A549 (cell line): ENCODE data around the gene MMRN1. TPM values are rescaled to one million over a fixed set of nuclear protein-coding genes. Genes with fewer than 3 reads are reported as not detected.

ENCODE experiments used
- ATAC-seq, 2 experiments: fragments of 200-7000 bp in 1 of 2; fragments of >200 bp in 1 of 2; cut with Nextera tagmentation in 1 of 2; cut with Tn5 transposase in 1 of 2; 3 replicates each; pipeline versions ENCODE4 v1.8.0 to v1.9.1; 2018 to 2020; ENCODE audit warnings: mild to moderate bottlenecking in 1 of 2, moderate library complexity in 1 of 2
- CTCF ChIA-PET: fragments of 300-600 bp; sonication (Branson Sonifier 250); formaldehyde crosslinking; extraction: SDS; loops from one replicate; lab custom pipeline; 2021; ENCODE audit warnings: antibody characterized with exemption, inconsistent platforms; lab: Yijun Ruan, JAX
- POLR2A ChIA-PET: fragments of 350-600 bp; formaldehyde crosslinking; extraction: SDS; loops from one replicate; lab custom pipeline; 2021; ENCODE audit warnings: antibody characterized with exemption, inconsistent platforms; lab: Yijun Ruan, JAX
- DNase-seq, 2 experiments: peaks; one replicate each; pipeline versions ENCODE4 v3.0.0 to v3.0.0-alpha.2; 2011 to 2016; ENCODE audit warnings: low read depth in 1 of 2, low spot score in 1 of 2
- FAIRE-seq: peaks from 2 replicates; lab custom pipeline; 2011; peaks lifted over from hg19 to GRCh38; lab: Jason Lieb, UNC
- H3K27ac ChIP-seq, 2 experiments: fragments of >200 bp; sonication (Bioruptor Twin); formaldehyde crosslinking; 3 replicates each; pipeline ENCODE4 v1.5.1; 2016 to 2017
- H3K4me1 ChIP-seq: fragments of >200 bp; sonication (Bioruptor Twin); formaldehyde crosslinking; 3 replicates; pipeline ENCODE4 v1.6.1; 2016
- H3K4me2 ChIP-seq: fragments of >200 bp; sonication (Bioruptor Twin); formaldehyde crosslinking; 3 replicates; pipeline ENCODE4 v1.6.1; 2016
- H3K4me3 ChIP-seq: fragments of >200 bp; sonication (Bioruptor Twin); formaldehyde crosslinking; 3 replicates; pipeline ENCODE4 v1.5.1; 2016
- H3K9me3 ChIP-seq: fragments of >200 bp; sonication (Bioruptor Twin); formaldehyde crosslinking; 3 replicates; pipeline ENCODE4 v1.6.1; 2016
- BHLHE40 ChIP-seq: IDR thresholded peaks from 2 replicates; pipeline ENCODE4 v1.6.1; 2012; ENCODE audit warnings: low read depth, low read length, inconsistent platforms
- CBX2 ChIP-seq: fragments of 200-600 bp; sonication (generic); IDR thresholded peaks from 2 replicates; pipeline ENCODE4 v1.6.1; 2016; ENCODE audit warnings: low read depth, mild to moderate bottlenecking, borderline replicate concordance
- CHD4 ChIP-seq: fragments of 200-600 bp; sonication (generic); IDR thresholded peaks from 2 replicates; pipeline ENCODE4 v1.6.1; 2016; ENCODE audit warnings: antibody characterized with exemption, mild to moderate bottlenecking, borderline replicate concordance
- EHMT2 ChIP-seq: fragments of 200-600 bp; sonication (generic); IDR thresholded peaks from 2 replicates; pipeline ENCODE4 v1.6.1; 2016; ENCODE audit warnings: antibody characterized with exemption, low read depth, mild to moderate bottlenecking, moderate library complexity
- FOSB ChIP-seq: fragments of 250-450 bp; sonication (Bioruptor Pico); IDR thresholded peaks from 2 replicates; pipeline ENCODE4 v1.5.0; 2020; ENCODE audit warnings: mild to moderate bottlenecking, moderate library complexity
- FOXS1 ChIP-seq: fragments of 250-450 bp; sonication (Bioruptor Pico); IDR thresholded peaks from 2 replicates; pipeline ENCODE4 v1.5.0; 2020; ENCODE audit warnings: mild to moderate bottlenecking, moderate library complexity
- HDAC2 ChIP-seq: fragments of 200-600 bp; sonication (generic); IDR thresholded peaks from 2 replicates; pipeline ENCODE4 v1.6.1; 2016
- HEYL ChIP-seq: fragments of 250-450 bp; sonication (Bioruptor Pico); IDR thresholded peaks from 2 replicates; pipeline ENCODE4 v1.8.0; 2021; ENCODE audit warnings: mild to moderate bottlenecking, moderate library complexity
- HOXB5 ChIP-seq: fragments of 250-450 bp; sonication (Bioruptor Pico); IDR thresholded peaks from 2 replicates; pipeline ENCODE4 v1.5.0; 2020; ENCODE audit warnings: mild to moderate bottlenecking, moderate library complexity
- JUN ChIP-seq, 2 experiments: fragments of >200 bp; sonication (Bioruptor Twin); formaldehyde crosslinking; IDR thresholded peaks; 2 replicates in 1 of 2; 3 replicates in 1 of 2; pipeline ENCODE4 v1.6.1; 2016 to 2017
- KDM5A ChIP-seq: fragments of 200-600 bp; sonication (generic); IDR thresholded peaks from 2 replicates; pipeline ENCODE4 v1.6.1; 2016; ENCODE audit warnings: antibody characterized with exemption, mild to moderate bottlenecking
- MYC ChIP-seq: IDR thresholded peaks from 2 replicates; pipeline ENCODE4 v1.6.1; 2012; ENCODE audit warnings: mild to moderate bottlenecking, inconsistent platforms, low read length, improper control_type of control experiment, borderline replicate concordance
- NFE2L2 ChIP-seq: fragments of 150-350 bp; conservative IDR thresholded peaks from 2 replicates; pipeline ENCODE4 v1.6.1; 2014; ENCODE audit warnings: low read length
- NPAS2 ChIP-seq: fragments of 250-450 bp; sonication (Bioruptor Pico); IDR thresholded peaks from 2 replicates; pipeline ENCODE4 v1.8.0; 2022; ENCODE audit warnings: mild to moderate bottlenecking, moderate library complexity, borderline replicate concordance
- NR3C1 ChIP-seq: fragments of >200 bp; sonication (Bioruptor Twin); formaldehyde crosslinking; IDR thresholded peaks from 3 replicates; pipeline ENCODE4 v1.6.1; 2017
- PHF8 ChIP-seq: fragments of 200-600 bp; sonication (generic); IDR thresholded peaks from 2 replicates; pipeline ENCODE4 v1.6.1; 2016; ENCODE audit warnings: low read depth, mild to moderate bottlenecking, antibody characterized with exemption, moderate library complexity, borderline replicate concordance
- RAD21 ChIP-seq, 2 experiments: fragments of >200 bp in 1 of 2; sonication (Bioruptor Twin) in 1 of 2; formaldehyde crosslinking in 1 of 2; IDR thresholded peaks in 1 of 2; conservative IDR thresholded peaks in 1 of 2; 2 replicates in 1 of 2; 3 replicates in 1 of 2; pipeline ENCODE4 v1.6.1; 2012 to 2018; ENCODE audit warnings: inconsistent platforms in 1 of 2
- RFX5 ChIP-seq: fragments of 450-650 bp; IDR thresholded peaks from 2 replicates; pipeline ENCODE4 v1.7.1; 2014; ENCODE audit warnings: antibody characterized with exemption, mild to moderate bottlenecking, moderate library complexity
- TFCP2L1 ChIP-seq: fragments of 250-450 bp; sonication (Bioruptor Pico); IDR thresholded peaks from 2 replicates; pipeline ENCODE4 v1.5.0; 2021; ENCODE audit warnings: mild to moderate bottlenecking
- TP53 ChIP-seq: fragments of 250-450 bp; sonication (Bioruptor Pico); IDR thresholded peaks from 2 replicates; pipeline ENCODE4 v1.5.0; 2021; ENCODE audit warnings: mild to moderate bottlenecking, moderate library complexity
- ZSCAN20 ChIP-seq: fragments of 250-450 bp; sonication (Bioruptor Pico); IDR thresholded peaks from 2 replicates; pipeline ENCODE4 v1.8.0; 2022; ENCODE audit warnings: mild to moderate bottlenecking, moderate library complexity
- WGBS: methylation state at CpG from one replicate; pipeline ENCODE4 v1.1.6; 2017; ENCODE audit errors: missing lambda C conversion rate; 5-methylcytosine and 5-hydroxymethylcytosine counted together
- polyA plus RNA-seq, 4 experiments: library from polyadenylated mRNA; depleted of rRNA in 3 of 4; stranded (reverse); fragments of >200 nt; fragmentation: RNase III in 1 of 4; extraction: RNeasy Plus Mini Kit Qiagen cat#74134 plus additional on column Dnase treatment in 1 of 4; gene quantifications; 2 replicates in 3 of 4; 3 replicates in 1 of 4; pipeline ENCODE4 v1.2.3, GENCODE V29; 2011 to 2017
- TF ChIP-seq, protein P1 (sequence below): fragments of 200-600 bp; sonication (generic); IDR thresholded peaks from 2 replicates; pipeline ENCODE4 v1.6.1; 2016; ENCODE audit warnings: antibody characterized with exemption, mild to moderate bottlenecking, moderate library complexity
- TF ChIP-seq, protein P2 (sequence below): IDR thresholded peaks from 2 replicates; pipeline ENCODE4 v1.6.1; 2012
- TF ChIP-seq, protein P3 (sequence below): fragments of 450-650 bp; IDR thresholded peaks from 2 replicates; pipeline ENCODE4 v1.6.1; 2014; ENCODE audit warnings: antibody characterized with exemption
- TF ChIP-seq, protein P4 (sequence below): fragments of 250-450 bp; sonication (Bioruptor Pico); IDR thresholded peaks from 2 replicates; pipeline ENCODE4 v1.5.0; 2020; ENCODE audit warnings: low read depth, mild to moderate bottlenecking, moderate library complexity
- TF ChIP-seq, protein P5 (sequence below): fragments of 250-450 bp; sonication (Bioruptor Pico); IDR thresholded peaks from 2 replicates; pipeline ENCODE4 v1.5.0; 2021; ENCODE audit warnings: mild to moderate bottlenecking, moderate library complexity, borderline replicate concordance

Gene MMRN1
- polyA plus RNA-seq, 2 of the 4 experiments (the other 2 are of a cell fraction), result not detected

DNA sequence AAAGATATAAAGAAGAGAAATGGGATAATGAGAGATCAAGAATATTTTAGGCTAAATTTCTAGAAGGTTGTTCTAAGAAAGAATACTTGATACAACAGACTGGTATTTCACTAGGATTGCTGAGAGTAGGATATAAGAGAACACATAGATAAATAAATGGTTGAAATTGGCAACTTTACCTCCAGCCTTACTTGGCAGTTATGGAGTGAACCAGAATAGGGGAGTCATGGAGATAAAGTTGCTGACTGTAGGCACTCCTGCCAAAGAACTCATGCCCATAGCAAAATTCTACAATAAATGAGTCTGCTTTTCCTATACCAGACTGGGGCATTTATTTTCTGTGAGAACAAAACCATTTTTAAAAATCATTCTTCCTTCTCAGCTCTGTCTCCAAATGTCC is 26.4 kb upstream of the MMRN1 start:
- no peak for TF ChIP-seq CHD4
- no peak for TF ChIP-seq TP53 (CRISPR knock-in tag)
- no peak for TF ChIP-seq TFCP2L1 (CRISPR knock-in tag)
- TF ChIP-seq MYC, result no peak
- TF ChIP-seq, protein P1, sequence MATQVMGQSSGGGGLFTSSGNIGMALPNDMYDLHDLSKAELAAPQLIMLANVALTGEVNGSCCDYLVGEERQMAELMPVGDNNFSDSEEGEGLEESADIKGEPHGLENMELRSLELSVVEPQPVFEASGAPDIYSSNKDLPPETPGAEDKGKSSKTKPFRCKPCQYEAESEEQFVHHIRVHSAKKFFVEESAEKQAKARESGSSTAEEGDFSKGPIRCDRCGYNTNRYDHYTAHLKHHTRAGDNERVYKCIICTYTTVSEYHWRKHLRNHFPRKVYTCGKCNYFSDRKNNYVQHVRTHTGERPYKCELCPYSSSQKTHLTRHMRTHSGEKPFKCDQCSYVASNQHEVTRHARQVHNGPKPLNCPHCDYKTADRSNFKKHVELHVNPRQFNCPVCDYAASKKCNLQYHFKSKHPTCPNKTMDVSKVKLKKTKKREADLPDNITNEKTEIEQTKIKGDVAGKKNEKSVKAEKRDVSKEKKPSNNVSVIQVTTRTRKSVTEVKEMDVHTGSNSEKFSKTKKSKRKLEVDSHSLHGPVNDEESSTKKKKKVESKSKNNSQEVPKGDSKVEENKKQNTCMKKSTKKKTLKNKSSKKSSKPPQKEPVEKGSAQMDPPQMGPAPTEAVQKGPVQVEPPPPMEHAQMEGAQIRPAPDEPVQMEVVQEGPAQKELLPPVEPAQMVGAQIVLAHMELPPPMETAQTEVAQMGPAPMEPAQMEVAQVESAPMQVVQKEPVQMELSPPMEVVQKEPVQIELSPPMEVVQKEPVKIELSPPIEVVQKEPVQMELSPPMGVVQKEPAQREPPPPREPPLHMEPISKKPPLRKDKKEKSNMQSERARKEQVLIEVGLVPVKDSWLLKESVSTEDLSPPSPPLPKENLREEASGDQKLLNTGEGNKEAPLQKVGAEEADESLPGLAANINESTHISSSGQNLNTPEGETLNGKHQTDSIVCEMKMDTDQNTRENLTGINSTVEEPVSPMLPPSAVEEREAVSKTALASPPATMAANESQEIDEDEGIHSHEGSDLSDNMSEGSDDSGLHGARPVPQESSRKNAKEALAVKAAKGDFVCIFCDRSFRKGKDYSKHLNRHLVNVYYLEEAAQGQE, result no peak
- TF ChIP-seq, protein P2, sequence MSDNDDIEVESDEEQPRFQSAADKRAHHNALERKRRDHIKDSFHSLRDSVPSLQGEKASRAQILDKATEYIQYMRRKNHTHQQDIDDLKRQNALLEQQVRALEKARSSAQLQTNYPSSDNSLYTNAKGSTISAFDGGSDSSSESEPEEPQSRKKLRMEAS, result no peak
- no peak for TF ChIP-seq CBX2
- no peak for TF ChIP-seq FOSB (CRISPR knock-in tag)
- no peak for TF ChIP-seq HDAC2
- no peak for TF ChIP-seq HEYL (CRISPR knock-in tag)
- no peak for TF ChIP-seq RFX5
- TF ChIP-seq NR3C1, result no peak
- TF ChIP-seq HOXB5 (CRISPR knock-in tag), result no peak
- no peak for TF ChIP-seq ZSCAN20
- CTCF ChIA-PET, result no interaction called here
- DNase-seq (no peak), FAIRE-seq (no peak), ATAC-seq (no peak)
- no peaks in the 10 kb centered on the region for H3K9me3 ChIP-seq
- POLR2A ChIA-PET, result no interaction called here
- no peak overlapping the region for H3K4me3 ChIP-seq
- no peak overlapping the region for H3K4me2 ChIP-seq
- H3K27ac ChIP-seq, result no peak overlapping the region
- H3K4me1 ChIP-seq, result no peaks in the 10 kb centered on the region

DNA sequence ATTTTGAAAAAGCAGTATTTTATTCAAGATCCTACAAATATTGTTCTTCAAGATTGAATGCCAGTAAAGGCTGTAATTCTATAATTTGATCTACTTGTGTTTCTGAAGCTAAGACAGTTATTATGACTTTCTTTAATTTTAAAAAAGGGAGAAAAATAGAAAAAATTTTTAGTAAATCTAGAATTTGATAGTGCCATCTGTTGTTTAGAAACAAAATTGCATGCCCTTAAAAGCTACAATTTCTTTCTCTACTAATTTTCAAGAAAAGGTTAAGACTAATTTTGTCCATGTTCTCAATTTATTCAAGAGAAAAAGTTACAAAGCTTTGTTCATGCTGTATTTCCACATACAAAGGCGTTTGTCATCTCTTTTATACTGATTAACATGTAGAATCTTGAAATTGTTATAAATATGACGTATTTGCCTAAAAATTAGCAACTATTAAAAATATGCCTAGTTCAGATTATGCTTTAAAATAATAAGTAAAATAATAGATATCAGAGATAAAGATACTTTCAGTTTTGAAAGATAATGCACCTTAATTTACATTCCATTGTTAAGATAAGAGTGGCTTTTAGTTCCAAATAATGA is 25.6 kb upstream of the MMRN1 start:
- H3K9me3 ChIP-seq, result no peaks in the 10 kb centered on the region
- no peak overlapping the region for H3K27ac ChIP-seq
- ChIA-PET CTCF (interaction anchor here (1.0 kb wide), 1 partner anchor 388 kb away, joined by 3 read pairs; no protein-coding TSS in a partner anchor), POLR2A (no interaction called here)
- no peak overlapping the region for H3K4me3 ChIP-seq
- H3K4me1 ChIP-seq, result no peaks in the 10 kb centered on the region
- FAIRE-seq, result no peak
- DNase-seq, result no peak
- WGBS, result 26% methylated on average over 2 of the region's 2 CpGs
- no peak overlapping the region for H3K4me2 ChIP-seq
- no peak for ATAC-seq
- no peak for TF ChIP-seq PHF8
- TF ChIP-seq RAD21 (conservative IDR thresholded peaks at IDR 0.05 in 1 of 2, IDR thresholded peaks at IDR 0.05 in 1 of 2), result peak in 1 of 2 experiments; percentile 37; a peak in 2 of 5 replicates

DNA sequence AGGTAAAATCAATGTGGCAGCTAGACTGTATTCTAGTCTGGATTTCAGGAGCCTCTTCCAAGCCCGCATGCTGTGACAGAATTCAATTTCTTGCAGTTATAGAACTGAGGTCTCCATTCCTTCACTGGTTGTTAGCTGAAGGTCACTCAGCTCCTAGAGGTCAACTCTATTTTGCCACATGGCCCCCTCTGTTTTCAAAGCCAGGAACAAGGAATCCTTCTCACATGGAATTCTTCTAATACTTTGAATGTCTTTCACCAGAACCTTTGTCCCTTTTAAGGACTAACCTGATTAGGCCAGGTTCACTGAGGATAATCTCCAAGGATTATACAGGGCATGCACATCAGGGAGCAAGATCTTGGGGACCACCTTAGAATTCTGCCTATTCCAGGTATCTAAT is 23.4 kb upstream of the MMRN1 start:
- no peak overlapping the region for H3K4me3 ChIP-seq
- 50% methylated on average over 1 of the region's 1 CpG for WGBS
- POLR2A ChIA-PET, result no interaction called here
- CTCF ChIA-PET, result interaction anchor here (0.6 kb wide), 1 partner anchor 11 kb away, joined by 3 read pairs; no protein-coding TSS in a partner anchor
- DNase-seq (no peak), ATAC-seq (no peak), FAIRE-seq (no peak)
- H3K9me3 ChIP-seq, result no peaks in the 10 kb centered on the region
- H3K4me2 ChIP-seq, result no peak overlapping the region
- no peaks in the 10 kb centered on the region for H3K4me1 ChIP-seq
- H3K27ac ChIP-seq, result no peak overlapping the region
- TF ChIP-seq KDM5A (no peak), JUN (IDR thresholded peaks at IDR 0.05) (no peak), NPAS2 (CRISPR knock-in tag) (no peak), TP53 (CRISPR knock-in tag) (no peak), MYC (no peak), TFCP2L1 (CRISPR knock-in tag) (no peak), EHMT2 (no peak), ZSCAN20 (no peak), FOSB (CRISPR knock-in tag) (no peak), BHLHE40 (no peak), CHD4 (no peak), RFX5 (no peak), NR3C1 (no peak), HDAC2 (no peak), FOXS1 (CRISPR knock-in tag) (no peak), NFE2L2 (no peak)
- TF ChIP-seq, protein P3, sequence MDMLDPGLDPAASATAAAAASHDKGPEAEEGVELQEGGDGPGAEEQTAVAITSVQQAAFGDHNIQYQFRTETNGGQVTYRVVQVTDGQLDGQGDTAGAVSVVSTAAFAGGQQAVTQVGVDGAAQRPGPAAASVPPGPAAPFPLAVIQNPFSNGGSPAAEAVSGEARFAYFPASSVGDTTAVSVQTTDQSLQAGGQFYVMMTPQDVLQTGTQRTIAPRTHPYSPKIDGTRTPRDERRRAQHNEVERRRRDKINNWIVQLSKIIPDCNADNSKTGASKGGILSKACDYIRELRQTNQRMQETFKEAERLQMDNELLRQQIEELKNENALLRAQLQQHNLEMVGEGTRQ, result no peak
- TF ChIP-seq, protein P4, sequence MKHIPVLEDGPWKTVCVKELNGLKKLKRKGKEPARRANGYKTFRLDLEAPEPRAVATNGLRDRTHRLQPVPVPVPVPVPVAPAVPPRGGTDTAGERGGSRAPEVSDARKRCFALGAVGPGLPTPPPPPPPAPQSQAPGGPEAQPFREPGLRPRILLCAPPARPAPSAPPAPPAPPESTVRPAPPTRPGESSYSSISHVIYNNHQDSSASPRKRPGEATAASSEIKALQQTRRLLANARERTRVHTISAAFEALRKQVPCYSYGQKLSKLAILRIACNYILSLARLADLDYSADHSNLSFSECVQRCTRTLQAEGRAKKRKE (CRISPR knock-in tag), result no peak
- TF ChIP-seq, protein P5, sequence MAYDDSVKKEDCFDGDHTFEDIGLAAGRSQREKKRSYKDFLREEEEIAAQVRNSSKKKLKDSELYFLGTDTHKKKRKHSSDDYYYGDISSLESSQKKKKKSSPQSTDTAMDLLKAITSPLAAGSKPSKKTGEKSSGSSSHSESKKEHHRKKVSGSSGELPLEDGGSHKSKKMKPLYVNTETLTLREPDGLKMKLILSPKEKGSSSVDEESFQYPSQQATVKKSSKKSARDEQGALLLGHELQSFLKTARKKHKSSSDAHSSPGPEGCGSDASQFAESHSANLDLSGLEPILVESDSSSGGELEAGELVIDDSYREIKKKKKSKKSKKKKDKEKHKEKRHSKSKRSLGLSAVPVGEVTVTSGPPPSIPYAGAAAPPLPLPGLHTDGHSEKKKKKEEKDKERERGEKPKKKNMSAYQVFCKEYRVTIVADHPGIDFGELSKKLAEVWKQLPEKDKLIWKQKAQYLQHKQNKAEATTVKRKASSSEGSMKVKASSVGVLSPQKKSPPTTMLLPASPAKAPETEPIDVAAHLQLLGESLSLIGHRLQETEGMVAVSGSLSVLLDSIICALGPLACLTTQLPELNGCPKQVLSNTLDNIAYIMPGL (CRISPR knock-in tag), result no peak
